Raji (cell line): ENCODE results near the gene ZNF609.

Experiments used
- POLR2A ChIP-seq: IDR thresholded peaks from 2 replicates; pipeline ENCODE4 v1.6.1; 2011; ENCODE audit warnings: low read depth, low read length, control low read depth; ENCODE audit not compliant: insufficient read depth

Gene ZNF609

GRCh38 chr15:64656508-64656907 lies 196.1 kb downstream of the ZNF609 start:
- no peak for TF ChIP-seq POLR2A

- no peak for TF ChIP-seq POLR2A
Observed at GRCh38 chr15:64665179-64665578, 204.8 kb downstream of the ZNF609 start.

GRCh38 chr15:64667736-64668161 lies 207.4 kb downstream of the ZNF609 start:
- TF ChIP-seq POLR2A = no peak

GRCh38 chr15:64673866-64674265 lies 213.5 kb downstream of the ZNF609 start:
- no peak for TF ChIP-seq POLR2A

- TF ChIP-seq POLR2A = no peak
Observed at GRCh38 chr15:64678126-64678819, 217.9 kb downstream of the ZNF609 start.

- no peak for TF ChIP-seq POLR2A
Observed at GRCh38 chr15:64680097-64680496, 219.7 kb downstream of the ZNF609 start.

GRCh38 chr15:64681424-64682024 lies 221.1 kb downstream of the ZNF609 start:
- TF ChIP-seq POLR2A = no peak

- TF ChIP-seq POLR2A = no peak
Observed at GRCh38 chr15:64682255-64682654, 221.9 kb downstream of the ZNF609 start.

- no peak for TF ChIP-seq POLR2A
Observed at GRCh38 chr15:64683378-64683777, 223.0 kb downstream of the ZNF609 start.

GRCh38 chr15:64685230-64685888 lies 225.0 kb downstream of the ZNF609 start:
- TF ChIP-seq POLR2A = no peak

- no peak for TF ChIP-seq POLR2A
Observed at GRCh38 chr15:64686130-64686735, 225.9 kb downstream of the ZNF609 start.

GRCh38 chr15:64687172-64687571 lies 226.8 kb downstream of the ZNF609 start:
- TF ChIP-seq POLR2A = no peak

GRCh38 chr15:64687688-64688087 lies 227.3 kb downstream of the ZNF609 start:
- no peak for TF ChIP-seq POLR2A

- TF ChIP-seq POLR2A = no peak
Observed at GRCh38 chr15:64688770-64689169, 228.4 kb downstream of the ZNF609 start.

- TF ChIP-seq POLR2A = no peak
Observed at GRCh38 chr15:64690008-64690407, 229.6 kb downstream of the ZNF609 start.
